Mucosa of rectum (tissue), 2 donors: Measurements from ENCODE around the gene WWP2.

Experiments used
- H3K27ac ChIP-seq, 2 donors: one replicate each; pipeline ENCODE4 v1.7.0; 2013; ENCODE audit warnings: inconsistent platforms in 2 of 2, low read depth in 2 of 2, low read length in 2 of 2
- H3K27me3 ChIP-seq, 2 donors: one replicate each; pipeline ENCODE4 v1.7.0; 2013; ENCODE audit warnings: low read length in 2 of 2; ENCODE audit not compliant: control insufficient read depth in 2 of 2, insufficient read depth in 2 of 2
- H3K36me3 ChIP-seq, 2 donors: one replicate each; pipeline ENCODE4 v1.7.0; 2013; ENCODE audit warnings: low read length in 2 of 2; ENCODE audit not compliant: control insufficient read depth in 2 of 2, insufficient read depth in 2 of 2
- H3K4me1 ChIP-seq, 2 donors: one replicate each; pipeline ENCODE4 v1.7.0; 2013; ENCODE audit warnings: low read length in 2 of 2, mild to moderate bottlenecking in 1 of 2; ENCODE audit not compliant: control insufficient read depth in 2 of 2, insufficient read depth in 2 of 2
- H3K4me3 ChIP-seq, 2 donors: one replicate each; pipeline ENCODE4 v1.7.0; 2013; ENCODE audit warnings: low read length in 2 of 2
- H3K9ac ChIP-seq, 2 donors: one replicate each; pipeline ENCODE4 v1.7.0; 2013; ENCODE audit warnings: low read length in 2 of 2, low read depth in 1 of 2, mild to moderate bottlenecking in 1 of 2
- H3K9me3 ChIP-seq, 2 donors: one replicate each; pipeline ENCODE4 v1.7.0; 2013; ENCODE audit warnings: low read length in 2 of 2; ENCODE audit not compliant: control insufficient read depth in 2 of 2
- donor health status: healthy.
- donor health status: Normal muscosa, but diverticular disease.

WWP2 gene

DNA sequence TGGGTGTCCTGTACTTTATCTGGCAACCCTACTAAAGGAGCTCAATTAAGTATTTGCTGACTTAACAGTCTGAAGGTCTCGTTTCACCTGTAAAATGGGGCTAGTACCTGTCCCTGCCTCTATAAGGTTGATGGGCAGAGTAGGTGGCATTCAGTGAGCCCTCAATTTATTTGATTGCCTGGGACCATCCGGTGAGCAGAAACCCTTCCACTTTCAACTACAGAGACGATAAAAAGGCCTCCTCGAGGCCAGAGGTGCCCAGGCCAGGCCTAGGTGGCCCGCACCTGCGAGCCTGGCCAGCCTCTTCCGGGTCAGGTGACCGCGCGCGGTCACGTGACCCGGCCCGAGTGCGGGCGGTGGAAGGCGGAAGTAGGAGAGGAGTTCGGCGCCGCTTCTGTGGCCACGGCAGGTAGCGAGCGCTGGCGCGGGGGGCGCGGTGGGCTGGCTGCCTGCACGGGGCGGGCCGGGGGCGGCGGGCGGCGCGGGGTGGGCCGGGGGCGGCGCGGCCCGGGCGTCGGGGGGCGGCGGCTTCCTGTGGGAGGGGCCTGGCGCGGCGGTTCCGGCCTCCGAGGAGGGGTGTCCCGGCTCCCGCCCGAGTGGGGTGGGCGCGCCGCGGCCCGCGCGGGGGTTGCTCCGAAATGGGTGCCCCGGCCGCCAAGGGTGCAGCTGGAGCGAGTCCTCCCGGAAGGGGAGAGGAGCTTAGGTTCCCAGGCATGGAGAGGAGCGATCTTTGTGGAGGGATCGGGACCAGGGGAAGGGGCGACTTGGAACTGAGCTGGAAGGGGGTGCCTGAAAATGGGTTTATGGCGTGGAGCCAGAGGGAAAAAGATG, at the start of gene WWP2:
Gene WWP2 (plus strand): TSS at position 350 of the 831 bp plus-strand sequence. CDS start 24,679 bp downstream, outside the sequence.
- Histone ChIP-seq H3K9ac (peak within 1 kb of the TSS; percentile 94 to 97), H3K27me3 (no peaks in the 10 kb centered on the region), H3K4me1 (peaks cover 13 to 15% of the 10 kb centered on the region in 2 donors), H3K9me3 (no peaks in the 10 kb centered on the region), H3K36me3 (no peaks in the 10 kb centered on the region), H3K4me3 (peak within 1 kb of the TSS; percentile 93 to 99), H3K27ac (peak within 1 kb of the TSS; percentile 97 to 98)

DNA sequence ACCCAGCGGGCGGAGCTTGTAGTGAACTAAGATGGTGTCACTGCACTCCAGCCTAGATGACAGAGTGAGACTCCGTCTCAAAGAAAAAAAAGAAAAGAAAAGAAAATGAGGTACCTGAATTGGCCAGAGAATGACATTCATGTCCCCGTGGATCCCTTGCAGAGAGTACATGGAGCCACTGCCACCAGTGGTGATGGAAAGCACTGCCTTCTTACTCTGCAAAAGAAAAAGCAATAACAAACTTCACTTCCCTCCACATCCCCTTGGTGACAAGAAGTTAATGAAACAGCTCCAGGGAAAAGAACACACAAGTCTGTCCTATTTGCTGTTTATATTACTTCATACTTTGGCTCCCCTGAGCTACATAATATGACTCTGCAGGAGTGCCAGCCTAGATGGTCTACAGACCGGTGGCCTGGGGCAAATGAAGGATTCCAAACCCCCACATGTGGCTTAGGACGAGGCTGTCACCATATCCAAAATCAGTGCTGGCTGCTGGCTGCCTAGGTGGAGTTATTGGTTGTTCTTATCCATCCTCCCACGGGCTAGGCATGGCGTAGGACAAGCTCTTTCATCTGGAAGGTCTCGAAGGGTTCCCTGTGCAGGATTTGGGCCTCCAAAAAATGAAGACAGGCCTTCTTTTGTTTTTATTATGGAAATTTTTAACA, 49.1 kb upstream of the WWP2 start:
- Histone ChIP-seq H3K4me1 (no peaks in the 10 kb centered on the region), H3K27ac (no peak overlapping the region), H3K9ac (no peak overlapping the region), H3K9me3 (no peaks in the 10 kb centered on the region), H3K4me3 (no peak overlapping the region), H3K27me3 (no peaks in the 10 kb centered on the region), H3K36me3 (peaks cover 10 to 16% of the 10 kb centered on the region in 2 donors)

DNA sequence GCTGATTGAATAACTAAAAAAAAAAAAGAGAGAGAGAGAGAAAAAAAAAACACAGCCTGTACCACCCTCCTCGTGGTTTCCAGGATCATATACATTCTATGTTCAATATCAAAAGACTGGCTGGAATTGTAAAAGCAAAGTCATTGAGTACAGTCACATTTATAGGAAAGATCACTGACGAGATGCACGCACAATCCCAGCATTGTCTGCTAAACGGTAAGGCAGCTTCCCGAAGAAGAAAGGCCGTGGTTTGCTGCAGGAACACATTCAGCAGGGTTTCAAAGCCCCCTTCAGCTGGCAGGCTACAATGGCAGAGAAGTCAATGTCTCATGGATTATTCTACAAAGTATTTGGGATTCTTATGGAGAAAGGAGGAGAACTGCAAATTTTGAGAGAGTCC, 45.1 kb upstream of the WWP2 start:
- no peak overlapping the region for H3K27ac ChIP-seq
- H3K9ac ChIP-seq, result no peak overlapping the region
- peaks cover 10% of the 10 kb centered on the region in 2 donors for H3K36me3 ChIP-seq
- H3K9me3 ChIP-seq, result no peaks in the 10 kb centered on the region
- peaks cover 0 to 2% of the 10 kb centered on the region in 2 donors for H3K4me1 ChIP-seq
- H3K27me3 ChIP-seq, result no peaks in the 10 kb centered on the region
- no peak overlapping the region for H3K4me3 ChIP-seq

DNA sequence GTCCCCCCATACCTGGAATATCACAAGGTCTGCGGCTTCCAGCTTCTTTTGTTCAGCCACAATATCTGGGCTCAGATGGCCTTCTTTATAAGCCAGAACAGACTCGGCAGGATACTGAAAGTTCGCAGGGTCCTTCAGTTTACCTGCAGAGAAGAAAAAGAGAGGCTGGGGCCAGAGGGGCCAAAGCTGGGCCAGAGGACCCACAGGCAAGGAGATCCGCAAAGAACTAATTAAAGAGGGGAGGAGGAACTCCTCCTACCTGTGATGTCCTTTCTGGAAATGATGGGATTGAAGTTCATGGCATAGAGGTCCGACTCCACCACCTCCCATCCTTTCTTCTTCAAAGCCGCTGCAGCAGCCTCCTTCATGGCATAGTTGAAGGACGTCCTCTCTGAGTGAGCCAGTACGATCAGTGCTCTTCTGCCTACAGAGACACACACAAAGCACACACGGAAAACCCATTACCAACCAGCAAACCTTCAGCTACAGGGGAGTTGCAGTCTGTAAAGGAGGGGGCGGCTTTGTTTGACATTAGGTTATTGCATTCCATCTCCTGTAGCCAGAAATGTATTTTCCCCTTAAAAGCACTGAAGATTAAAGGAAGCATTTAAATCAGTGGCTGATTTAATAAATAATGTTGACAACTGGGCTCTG, 43.9 kb upstream of the WWP2 start:
- no peak overlapping the region for H3K4me3 ChIP-seq
- no peaks in the 10 kb centered on the region for H3K27me3 ChIP-seq
- peaks cover 0 to 2% of the 10 kb centered on the region in 2 donors for H3K4me1 ChIP-seq
- H3K9me3 ChIP-seq, result no peaks in the 10 kb centered on the region
- no peak overlapping the region for H3K27ac ChIP-seq
- no peak overlapping the region for H3K9ac ChIP-seq
- H3K36me3 ChIP-seq, result peaks cover 5 to 7% of the 10 kb centered on the region in 2 donors

DNA sequence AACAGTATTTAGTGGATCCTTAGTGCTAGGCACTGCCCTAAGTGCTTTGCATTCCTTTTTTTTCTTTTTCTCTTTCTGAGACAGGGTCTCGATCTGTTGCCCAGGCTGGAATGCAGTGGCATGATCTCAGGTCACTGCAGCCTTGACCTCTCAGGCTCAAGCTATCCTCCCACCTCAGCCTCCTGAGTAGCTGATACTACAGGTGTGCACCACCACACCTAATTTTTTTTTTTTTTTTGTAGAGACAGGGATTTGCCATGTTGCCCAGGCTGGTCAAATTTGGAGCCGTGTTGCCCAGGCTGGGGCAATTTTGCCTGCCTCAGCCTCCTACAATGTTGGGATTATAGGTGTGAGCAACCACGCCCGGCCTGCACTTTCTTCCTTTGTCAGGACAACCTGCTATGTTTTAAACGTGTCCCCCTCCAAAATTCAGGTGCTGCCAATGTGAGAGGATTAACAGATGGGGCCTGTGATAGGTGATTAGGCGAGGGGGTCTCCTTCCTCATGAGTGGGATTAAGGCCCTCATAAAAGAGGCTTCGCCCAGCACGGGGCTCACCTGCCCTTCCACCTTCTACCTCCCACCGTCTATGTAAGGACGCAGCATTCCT, 41.2 kb upstream of the WWP2 start:
- H3K27ac ChIP-seq, result no peak overlapping the region
- no peaks in the 10 kb centered on the region for H3K9me3 ChIP-seq
- H3K9ac ChIP-seq, result no peak overlapping the region
- H3K27me3 ChIP-seq, result no peaks in the 10 kb centered on the region
- peaks cover 3 to 16% of the 10 kb centered on the region in 2 donors for H3K4me1 ChIP-seq
- H3K4me3 ChIP-seq, result no peak overlapping the region
- peaks cover 4 to 7% of the 10 kb centered on the region in 2 donors for H3K36me3 ChIP-seq

DNA sequence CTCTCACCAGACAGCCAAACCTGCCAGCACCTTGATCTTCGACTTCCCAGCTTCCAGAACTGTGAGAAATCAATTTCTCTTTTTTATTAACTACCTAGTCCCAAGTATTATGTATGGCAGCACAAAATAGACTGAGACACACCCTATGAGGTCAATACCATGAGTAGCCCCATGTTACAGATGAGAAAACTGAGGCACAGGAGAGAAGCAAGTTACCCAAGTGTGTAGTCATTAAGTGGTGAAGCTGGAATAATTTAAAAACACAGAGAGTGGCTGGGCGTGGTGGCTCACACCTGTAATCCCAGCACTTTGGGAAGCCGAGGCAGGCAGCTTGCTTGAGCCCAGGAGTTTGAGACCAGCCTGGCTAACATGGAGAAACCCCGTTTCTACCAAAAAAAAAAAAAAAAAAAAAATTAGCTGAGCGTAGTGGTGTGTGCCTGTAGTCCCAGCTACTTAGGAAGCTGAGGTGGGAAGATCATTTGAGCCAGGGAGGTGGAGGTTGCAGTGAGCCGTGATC, 40.6 kb upstream of the WWP2 start:
- H3K4me3 ChIP-seq, result no peak overlapping the region
- no peaks in the 10 kb centered on the region for H3K9me3 ChIP-seq
- H3K27me3 ChIP-seq, result no peaks in the 10 kb centered on the region
- no peak overlapping the region for H3K27ac ChIP-seq
- peaks cover 4 to 7% of the 10 kb centered on the region in 2 donors for H3K36me3 ChIP-seq
- no peak overlapping the region for H3K9ac ChIP-seq
- H3K4me1 ChIP-seq, result peaks cover 6 to 18% of the 10 kb centered on the region in 2 donors

DNA sequence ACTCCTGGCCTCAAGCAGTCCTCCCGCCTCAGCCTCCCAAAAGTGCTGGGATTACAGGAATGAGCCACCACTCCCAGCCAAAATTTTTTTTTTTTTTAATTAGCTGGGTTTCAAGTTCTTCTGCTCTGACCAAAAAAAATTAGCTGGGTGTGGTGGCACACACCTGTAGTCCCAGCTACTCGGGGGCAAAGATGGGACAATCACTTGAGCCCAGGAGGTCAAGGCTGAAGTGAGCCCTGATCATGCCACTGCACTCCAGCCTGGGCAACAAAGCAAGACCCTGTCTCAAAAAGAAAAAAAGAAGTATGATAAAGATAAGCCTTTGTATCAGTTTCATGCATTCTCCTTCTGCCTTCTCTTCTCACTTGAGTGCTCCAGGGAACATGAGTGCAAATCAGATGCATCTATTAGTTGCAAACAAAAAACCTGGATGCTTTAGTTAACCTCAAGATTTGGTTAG, 37.7 kb upstream of the WWP2 start:
- Histone ChIP-seq H3K4me1 (peaks cover 12 to 28% of the 10 kb centered on the region in 2 donors), H3K27me3 (no peaks in the 10 kb centered on the region), H3K27ac (peak overlapping the region; percentile 81 to 85), H3K9me3 (no peaks in the 10 kb centered on the region), H3K36me3 (no peaks in the 10 kb centered on the region), H3K9ac (peak overlapping the region in 1 of 2 donors; percentile 10), H3K4me3 (peak overlapping the region in 1 of 2 donors; percentile 33)

DNA sequence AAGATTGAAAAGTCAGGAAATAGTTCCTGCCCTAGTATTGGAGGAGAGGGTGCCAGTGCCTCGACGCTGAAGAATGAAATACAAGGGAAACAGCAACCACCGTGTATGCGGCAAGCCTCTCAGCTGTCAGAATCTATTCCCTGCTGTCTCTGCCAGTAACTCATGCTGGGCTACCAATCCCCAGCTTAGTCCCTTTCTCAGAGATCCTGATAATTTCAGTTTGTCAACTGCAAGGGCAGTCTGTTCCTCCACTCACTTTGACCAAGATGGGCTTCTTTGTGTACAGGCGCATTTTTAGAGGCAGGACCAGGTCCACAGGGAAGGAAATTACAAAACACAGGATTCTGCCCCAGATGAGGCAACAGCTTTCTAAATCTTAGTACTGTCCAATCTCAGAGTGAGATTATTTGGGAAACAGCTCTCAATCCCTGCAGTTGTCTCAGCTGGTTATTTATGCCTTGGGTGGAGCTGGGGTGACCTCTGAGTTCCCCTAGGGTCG, 37.1 kb upstream of the WWP2 start:
- H3K4me3 ChIP-seq, result peak overlapping the region in 1 of 2 donors; percentile 6
- peaks cover 12 to 28% of the 10 kb centered on the region in 2 donors for H3K4me1 ChIP-seq
- no peaks in the 10 kb centered on the region for H3K27me3 ChIP-seq
- H3K9ac ChIP-seq, result peak overlapping the region in 1 of 2 donors; percentile 24
- H3K27ac ChIP-seq, result peak overlapping the region; percentile 81 to 85
- no peaks in the 10 kb centered on the region for H3K9me3 ChIP-seq
- H3K36me3 ChIP-seq, result no peaks in the 10 kb centered on the region

DNA sequence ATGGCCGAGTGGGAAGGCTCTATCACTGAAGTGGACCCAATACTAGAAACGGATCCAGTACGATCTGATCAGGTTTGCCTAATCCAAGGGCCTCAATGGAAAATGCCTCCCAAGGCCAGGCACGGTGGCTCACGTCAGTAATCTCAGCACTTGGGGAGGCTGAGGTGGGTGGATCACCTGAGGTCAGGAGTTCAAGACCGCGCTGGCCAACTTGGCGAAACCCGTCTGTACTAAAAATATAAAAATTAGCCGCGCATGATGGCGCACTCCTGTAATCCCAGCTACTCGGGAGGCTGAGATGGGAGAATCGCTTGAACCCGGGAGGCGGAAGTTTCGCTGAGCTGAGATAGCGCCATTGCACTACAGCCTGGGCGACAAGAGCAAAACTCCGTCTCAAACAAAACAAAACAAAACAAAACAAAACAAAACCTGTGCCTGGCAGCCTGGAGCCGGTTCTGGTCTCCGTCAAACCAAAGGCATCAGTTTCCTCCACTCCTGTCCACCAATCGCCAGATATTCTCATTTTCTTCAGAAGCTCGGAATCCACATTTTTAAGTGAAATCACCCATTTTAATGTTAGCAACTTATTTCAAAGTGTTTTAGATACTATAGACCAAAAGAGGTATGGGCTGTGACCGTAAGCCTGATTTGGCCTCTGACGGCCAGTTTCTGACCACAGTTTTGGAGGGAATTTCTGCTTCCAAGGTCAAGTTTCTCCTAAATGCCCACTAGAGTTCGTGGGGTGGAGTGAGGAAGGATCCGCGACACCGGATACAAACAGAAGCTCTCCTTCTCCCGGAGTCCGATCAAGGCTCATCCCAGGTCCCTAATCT, 36.4 kb upstream of the WWP2 start:
- H3K4me3 ChIP-seq, result peak overlapping the region; percentile 81 to 83
- H3K4me1 ChIP-seq, result peaks cover 12 to 27% of the 10 kb centered on the region in 2 donors
- no peaks in the 10 kb centered on the region for H3K9me3 ChIP-seq
- H3K9ac ChIP-seq, result peak overlapping the region; percentile 73 to 74
- no peaks in the 10 kb centered on the region for H3K27me3 ChIP-seq
- no peaks in the 10 kb centered on the region for H3K36me3 ChIP-seq
- H3K27ac ChIP-seq, result peak overlapping the region; percentile 85 to 88
